ENCODE measurements around the gene TMEM52.

Gene TMEM52

DNA sequence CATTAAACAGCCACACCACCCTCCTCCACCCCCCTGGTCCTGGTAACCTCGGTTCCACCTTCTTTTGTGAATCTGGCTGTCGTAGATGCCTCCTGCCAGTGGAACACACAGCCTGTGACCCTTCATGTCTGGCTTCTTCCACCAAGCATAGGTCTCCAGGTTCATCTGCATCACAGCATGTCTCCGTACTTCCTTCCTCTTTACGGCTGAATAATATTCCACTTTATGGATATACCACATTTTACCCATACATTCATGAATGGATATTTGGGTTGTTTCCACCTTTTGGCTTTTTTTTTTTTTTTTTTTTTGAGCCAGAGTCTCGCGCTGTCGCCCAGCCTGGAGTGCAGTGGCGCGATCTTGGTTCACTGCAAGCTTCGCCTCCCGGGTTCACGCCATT, 15.9 kb downstream of the TMEM52 start:
- TF ChIP-seq, protein P1, sequence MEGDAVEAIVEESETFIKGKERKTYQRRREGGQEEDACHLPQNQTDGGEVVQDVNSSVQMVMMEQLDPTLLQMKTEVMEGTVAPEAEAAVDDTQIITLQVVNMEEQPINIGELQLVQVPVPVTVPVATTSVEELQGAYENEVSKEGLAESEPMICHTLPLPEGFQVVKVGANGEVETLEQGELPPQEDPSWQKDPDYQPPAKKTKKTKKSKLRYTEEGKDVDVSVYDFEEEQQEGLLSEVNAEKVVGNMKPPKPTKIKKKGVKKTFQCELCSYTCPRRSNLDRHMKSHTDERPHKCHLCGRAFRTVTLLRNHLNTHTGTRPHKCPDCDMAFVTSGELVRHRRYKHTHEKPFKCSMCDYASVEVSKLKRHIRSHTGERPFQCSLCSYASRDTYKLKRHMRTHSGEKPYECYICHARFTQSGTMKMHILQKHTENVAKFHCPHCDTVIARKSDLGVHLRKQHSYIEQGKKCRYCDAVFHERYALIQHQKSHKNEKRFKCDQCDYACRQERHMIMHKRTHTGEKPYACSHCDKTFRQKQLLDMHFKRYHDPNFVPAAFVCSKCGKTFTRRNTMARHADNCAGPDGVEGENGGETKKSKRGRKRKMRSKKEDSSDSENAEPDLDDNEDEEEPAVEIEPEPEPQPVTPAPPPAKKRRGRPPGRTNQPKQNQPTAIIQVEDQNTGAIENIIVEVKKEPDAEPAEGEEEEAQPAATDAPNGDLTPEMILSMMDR (IDR thresholded peaks at IDR 0.05; ENCODE audit: low read length) = no peak
- TF ChIP-seq EZH2phosphoT487 (IDR thresholded peaks at IDR 0.05; ENCODE audit: low read length) (no peak), EZH2 (optimal IDR thresholded peaks at IDR 0.05; ENCODE audit: low read depth, low read length) (no peak)
- H3K4me1 ChIP-seq (ENCODE audit: low read length) = peaks cover 24% of the 10 kb centered on the region
- no peak overlapping the region for H2AFZ ChIP-seq (ENCODE audit: low read length)
- peaks cover 15% of the 10 kb centered on the region; the same call in 1 of the 2 replicates for H3F3A ChIP-seq (ENCODE audit: insufficient read depth, low read length)
- no peaks in the 10 kb centered on the region for H4K20me1 ChIP-seq (ENCODE audit: insufficient read depth, low read length)
- H3K79me2 ChIP-seq (ENCODE audit: low read length) = peaks cover 4% of the 10 kb centered on the region
- no peak for DNase-seq
- H3K36me3 ChIP-seq (replicated peaks; ENCODE audit: insufficient read depth, low read length) = no peaks in the 10 kb centered on the region
- no peaks in the 10 kb centered on the region for H3K27me3 ChIP-seq (replicated peaks; ENCODE audit: insufficient read depth, low read length)
- H3K27ac ChIP-seq (ENCODE audit: low read length) = no peak overlapping the region
- H3K9ac ChIP-seq (ENCODE audit: low read length) = no peak overlapping the region
- H3K9me2 ChIP-seq (replicated peaks; ENCODE audit: insufficient read depth, low read length) = no peaks in the 10 kb centered on the region
- H3K9me3 ChIP-seq (replicated peaks; ENCODE audit: insufficient read depth, low read length) = no peaks in the 10 kb centered on the region
- no peak overlapping the region for H3K4me2 ChIP-seq (ENCODE audit: low read depth, low read length)
- H3K4me3 ChIP-seq (ENCODE audit: low read length) = no peak overlapping the region

DNA sequence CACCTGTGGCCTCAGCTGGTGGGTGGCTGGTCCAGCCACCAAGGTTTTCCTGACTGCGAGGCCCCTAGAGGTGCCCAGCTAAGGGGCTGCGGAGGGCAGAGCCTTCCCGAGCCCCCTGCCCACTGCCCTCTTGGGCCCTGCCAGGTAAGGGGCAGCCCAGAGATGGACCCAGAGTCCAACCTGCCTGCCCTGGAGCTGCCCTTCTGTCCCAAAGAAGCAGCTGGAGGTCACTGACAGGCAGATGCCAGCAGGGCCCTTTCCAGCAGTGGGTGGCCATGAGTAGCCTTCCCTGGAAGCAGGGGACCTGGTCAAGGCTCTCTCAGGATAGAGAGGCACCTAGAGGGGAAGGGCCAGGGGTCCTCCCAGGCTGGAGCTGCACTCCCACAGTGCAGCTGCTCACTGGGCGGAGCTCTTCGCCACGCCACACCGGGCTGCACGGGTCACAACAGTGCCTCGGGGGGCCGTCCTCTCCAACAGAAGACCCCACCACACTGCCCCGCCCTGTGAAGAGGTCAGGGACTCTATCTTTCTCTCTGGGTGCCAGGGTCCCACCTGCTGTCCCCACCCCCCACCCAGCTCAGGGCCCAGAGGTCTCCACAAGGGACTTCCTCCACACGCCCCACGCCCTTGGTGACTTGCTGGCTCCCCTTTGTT, 17.3 kb downstream of the TMEM52 start:
- Histone ChIP-seq H3K9ac (ENCODE audit: low read length) (no peak overlapping the region), H2AFZ (ENCODE audit: low read length) (no peak overlapping the region), H3K36me3 (replicated peaks; ENCODE audit: insufficient read depth, low read length) (no peaks in the 10 kb centered on the region), H3K27me3 (replicated peaks; ENCODE audit: insufficient read depth, low read length) (no peaks in the 10 kb centered on the region), H3K27ac (ENCODE audit: low read length) (no peak overlapping the region), H3K9me3 (replicated peaks; ENCODE audit: insufficient read depth, low read length) (no peaks in the 10 kb centered on the region), H3K4me1 (ENCODE audit: low read length) (peaks cover 20% of the 10 kb centered on the region), H4K20me1 (ENCODE audit: insufficient read depth, low read length) (no peaks in the 10 kb centered on the region), H3K4me2 (ENCODE audit: low read depth, low read length) (no peak overlapping the region), H3K79me2 (ENCODE audit: low read length) (no peaks in the 10 kb centered on the region), H3K4me3 (ENCODE audit: low read length) (no peak overlapping the region), H3K9me2 (replicated peaks; ENCODE audit: insufficient read depth, low read length) (no peaks in the 10 kb centered on the region), H3F3A (ENCODE audit: insufficient read depth, low read length) (peaks cover 16% of the 10 kb centered on the region)
- DNase-seq = no peak
- TF ChIP-seq, protein P1 (IDR thresholded peaks at IDR 0.05; ENCODE audit: low read length) = no peak
- TF ChIP-seq EZH2 (optimal IDR thresholded peaks at IDR 0.05; ENCODE audit: low read depth, low read length) (no peak), EZH2phosphoT487 (IDR thresholded peaks at IDR 0.05; ENCODE audit: low read length) (no peak)

DNA sequence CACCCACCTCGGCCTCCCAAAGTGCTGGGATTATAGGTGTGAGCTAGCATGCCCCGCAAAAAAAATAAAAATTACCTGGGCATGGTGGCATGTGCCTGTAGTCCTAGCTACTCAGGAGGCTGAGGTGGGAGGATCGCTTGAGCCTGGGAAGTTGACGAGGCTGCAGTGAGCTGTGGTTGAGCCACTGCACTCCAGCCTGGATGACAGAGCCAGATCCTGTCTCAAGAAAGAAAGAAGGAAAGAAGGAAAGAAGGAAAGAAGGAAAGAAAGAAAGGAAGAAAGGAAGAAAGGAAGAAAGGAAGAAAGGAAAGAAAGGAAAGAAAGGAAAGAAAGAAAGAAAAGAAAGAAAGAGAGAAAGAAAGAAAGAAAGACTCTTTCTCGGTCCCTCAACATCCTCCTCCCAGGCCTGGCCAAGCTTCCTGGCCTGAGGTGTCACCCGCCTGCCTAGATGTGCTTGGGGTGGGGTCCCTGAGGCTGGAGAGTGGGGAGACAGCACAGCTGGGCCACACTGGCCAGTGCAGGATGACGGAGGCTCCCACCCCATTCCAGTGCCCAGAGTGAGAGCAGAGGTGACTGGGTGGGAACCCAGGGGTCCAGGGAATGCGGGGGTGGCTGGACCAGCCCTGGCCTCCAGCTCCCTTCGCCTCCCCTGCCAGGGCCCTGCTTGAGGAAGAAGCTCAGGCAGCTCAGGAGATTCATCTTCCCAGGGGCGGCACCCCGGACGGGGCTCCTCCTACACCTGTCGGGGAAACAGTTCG, 18.0 kb downstream of the TMEM52 start:
- peaks cover 13% of the 10 kb centered on the region for H3K4me1 ChIP-seq (ENCODE audit: low read length)
- TF ChIP-seq EZH2phosphoT487 (IDR thresholded peaks at IDR 0.05; ENCODE audit: low read length) (no peak), EZH2 (optimal IDR thresholded peaks at IDR 0.05; ENCODE audit: low read depth, low read length) (no peak)
- TF ChIP-seq, protein P1 (IDR thresholded peaks at IDR 0.05; ENCODE audit: low read length) = no peak
- H4K20me1 ChIP-seq (ENCODE audit: insufficient read depth, low read length) = no peaks in the 10 kb centered on the region
- peaks cover 13% of the 10 kb centered on the region for H3F3A ChIP-seq (ENCODE audit: insufficient read depth, low read length)
- DNase-seq = no peak
- no peaks in the 10 kb centered on the region for H3K27me3 ChIP-seq (replicated peaks; ENCODE audit: insufficient read depth, low read length)
- no peaks in the 10 kb centered on the region for H3K9me2 ChIP-seq (replicated peaks; ENCODE audit: insufficient read depth, low read length)
- H3K27ac ChIP-seq (ENCODE audit: low read length) = no peak overlapping the region
- no peak overlapping the region for H3K4me2 ChIP-seq (ENCODE audit: low read depth, low read length)
- H3K4me3 ChIP-seq (ENCODE audit: low read length) = no peak overlapping the region
- no peaks in the 10 kb centered on the region for H3K36me3 ChIP-seq (replicated peaks; ENCODE audit: insufficient read depth, low read length)
- no peaks in the 10 kb centered on the region for H3K9me3 ChIP-seq (replicated peaks; ENCODE audit: insufficient read depth, low read length)
- H2AFZ ChIP-seq (ENCODE audit: low read length) = no peak overlapping the region
- no peaks in the 10 kb centered on the region for H3K79me2 ChIP-seq (ENCODE audit: low read length)
- H3K9ac ChIP-seq (ENCODE audit: low read length) = no peak overlapping the region
